HUES6 (cell line): Measurements from ENCODE around the gene TLR5.
A peak's percentile ranks its signal among the peaks of the same experiment; 100 is the strongest.

Source experiments
- H3K27ac ChIP-seq: 2 replicates; pipeline ENCODE4 v1.7.0; 2013; ENCODE audit warnings: low read depth, mild to moderate bottlenecking, low read length, inconsistent platforms
- H3K27me3 ChIP-seq: 2 replicates; pipeline ENCODE4 v1.6.1; 2013; ENCODE audit warnings: low read length; ENCODE audit not compliant: control insufficient read depth, insufficient read depth
- H3K36me3 ChIP-seq: 2 replicates; pipeline ENCODE4 v1.6.1; 2013; ENCODE audit warnings: low read length; ENCODE audit not compliant: control insufficient read depth, insufficient read depth
- H3K4me1 ChIP-seq: 2 replicates; pipeline ENCODE4 v1.6.1; 2013; ENCODE audit warnings: low read length; ENCODE audit not compliant: control insufficient read depth, insufficient read depth
- H3K4me3 ChIP-seq: 2 replicates; pipeline ENCODE4 v1.5.1; 2013; ENCODE audit warnings: low read depth, low read length
- H3K9ac ChIP-seq: one replicate; pipeline ENCODE4 v1.6.1; 2013; ENCODE audit warnings: mild to moderate bottlenecking, low read length
- H3K9me3 ChIP-seq: 2 replicates; pipeline ENCODE4 v1.6.1; 2013; ENCODE audit warnings: low read depth, low read length; ENCODE audit not compliant: control insufficient read depth, insufficient read depth

TLR5 gene

GRCh38 chr1:223133824-223134435 is 9.1 kb downstream of the TLR5 start:
- H3K4me3 ChIP-seq, result peak overlapping the region; percentile 58

GRCh38 chr1:223133306-223133823 is 9.7 kb downstream of the TLR5 start:
- peak overlapping the region; percentile 58 for H3K4me3 ChIP-seq
- H3K36me3 ChIP-seq, result no peaks in the 10 kb centered on the region
- no peaks in the 10 kb centered on the region for H3K9me3 ChIP-seq
- no peak overlapping the region for H3K9ac ChIP-seq
- peaks cover 66% of the 10 kb centered on the region for H3K27me3 ChIP-seq
- H3K27ac ChIP-seq, result no peak overlapping the region
- peaks cover 20% of the 10 kb centered on the region for H3K4me1 ChIP-seq

More at GRCh38 chr1:223133824-223134435, 9.1 kb downstream of the TLR5 start:
- H3K9ac ChIP-seq, result no peak overlapping the region
- H3K27ac ChIP-seq, result no peak overlapping the region
- H3K36me3 ChIP-seq, result no peaks in the 10 kb centered on the region
- peaks cover 20% of the 10 kb centered on the region for H3K4me1 ChIP-seq
- H3K9me3 ChIP-seq, result no peaks in the 10 kb centered on the region
- H3K27me3 ChIP-seq, result peaks cover 61% of the 10 kb centered on the region

- H3K4me3 ChIP-seq, result peak overlapping the region; percentile 61
- H3K27ac ChIP-seq, result no peak overlapping the region
- peak overlapping the region; percentile 20 for H3K9ac ChIP-seq
- no peaks in the 10 kb centered on the region for H3K9me3 ChIP-seq
- H3K4me1 ChIP-seq, result peaks cover 16% of the 10 kb centered on the region
- no peaks in the 10 kb centered on the region for H3K36me3 ChIP-seq
- peaks cover 58% of the 10 kb centered on the region for H3K27me3 ChIP-seq
Measured at GRCh38 chr1:223129229-223129901, 13.7 kb downstream of the TLR5 start.

GRCh38 chr1:223126741-223127140 is 16.3 kb downstream of the TLR5 start:
- H3K27me3 ChIP-seq, result peaks cover 49% of the 10 kb centered on the region
- no peaks in the 10 kb centered on the region for H3K9me3 ChIP-seq
- no peak overlapping the region for H3K4me3 ChIP-seq
- H3K27ac ChIP-seq, result no peak overlapping the region
- H3K4me1 ChIP-seq, result peaks cover 9% of the 10 kb centered on the region
- H3K36me3 ChIP-seq, result no peaks in the 10 kb centered on the region
- H3K9ac ChIP-seq, result no peak overlapping the region

- Histone ChIP-seq H3K27ac (no peak overlapping the region), H3K36me3 (no peaks in the 10 kb centered on the region), H3K4me1 (peaks cover 9% of the 10 kb centered on the region), H3K9ac (no peak overlapping the region), H3K4me3 (no peak overlapping the region), H3K27me3 (peaks cover 39% of the 10 kb centered on the region), H3K9me3 (no peaks in the 10 kb centered on the region)
Measured at GRCh38 chr1:223125766-223126165, 17.3 kb downstream of the TLR5 start.

- Histone ChIP-seq H3K27ac (no peak overlapping the region), H3K4me3 (peak overlapping the region; percentile 6; the same call in 1 of the 2 replicates), H3K4me1 (peaks cover 5% of the 10 kb centered on the region; the same call in 1 of the 2 replicates), H3K27me3 (peaks cover 14% of the 10 kb centered on the region), H3K9ac (no peak overlapping the region), H3K9me3 (no peaks in the 10 kb centered on the region), H3K36me3 (no peaks in the 10 kb centered on the region)
Measured at GRCh38 chr1:223123011-223123610, 19.9 kb downstream of the TLR5 start.

GRCh38 chr1:223118418-223118817 is 24.6 kb downstream of the TLR5 start:
- H3K4me3 ChIP-seq, result no peak overlapping the region

GRCh38 chr1:223116950-223117349 is 26.1 kb downstream of the TLR5 start:
- Histone ChIP-seq H3K9ac (no peak overlapping the region), H3K27me3 (no peaks in the 10 kb centered on the region), H3K9me3 (peaks cover 3% of the 10 kb centered on the region; the same call in 1 of the 2 replicates), H3K27ac (no peak overlapping the region), H3K4me3 (no peak overlapping the region), H3K36me3 (no peaks in the 10 kb centered on the region), H3K4me1 (peaks cover 5% of the 10 kb centered on the region; the same call in 1 of the 2 replicates)

More at GRCh38 chr1:223118418-223118817, 24.6 kb downstream of the TLR5 start:
- H3K27me3 ChIP-seq, result peaks cover 6% of the 10 kb centered on the region
- H3K4me1 ChIP-seq, result peaks cover 5% of the 10 kb centered on the region; the same call in 1 of the 2 replicates
- H3K36me3 ChIP-seq, result no peaks in the 10 kb centered on the region
- H3K9me3 ChIP-seq, result peaks cover 3% of the 10 kb centered on the region; the same call in 1 of the 2 replicates
- H3K27ac ChIP-seq, result no peak overlapping the region
- H3K9ac ChIP-seq, result no peak overlapping the region

GRCh38 chr1:223114871-223115270 is 28.2 kb downstream of the TLR5 start:
- no peak overlapping the region for H3K27ac ChIP-seq
- H3K36me3 ChIP-seq, result no peaks in the 10 kb centered on the region
- peaks cover 3% of the 10 kb centered on the region; the same call in 1 of the 2 replicates for H3K9me3 ChIP-seq
- no peaks in the 10 kb centered on the region for H3K4me1 ChIP-seq
- H3K27me3 ChIP-seq, result no peaks in the 10 kb centered on the region
- H3K9ac ChIP-seq, result no peak overlapping the region
- H3K4me3 ChIP-seq, result no peak overlapping the region

- H3K9me3 ChIP-seq, result no peaks in the 10 kb centered on the region
- no peak overlapping the region for H3K27ac ChIP-seq
- no peaks in the 10 kb centered on the region for H3K4me1 ChIP-seq
- no peak overlapping the region for H3K9ac ChIP-seq
- no peaks in the 10 kb centered on the region; the same call in 1 of the 2 replicates for H3K27me3 ChIP-seq
- H3K36me3 ChIP-seq, result no peaks in the 10 kb centered on the region
- H3K4me3 ChIP-seq, result no peak overlapping the region
Measured at GRCh38 chr1:223110952-223111351, 32.1 kb downstream of the TLR5 start.

GRCh38 chr1:223109581-223110026 is 33.4 kb downstream of the TLR5 start:
- Histone ChIP-seq H3K9ac (no peak overlapping the region), H3K9me3 (no peaks in the 10 kb centered on the region), H3K27me3 (no peaks in the 10 kb centered on the region; the same call in 1 of the 2 replicates), H3K4me1 (no peaks in the 10 kb centered on the region), H3K36me3 (no peaks in the 10 kb centered on the region), H3K27ac (no peak overlapping the region), H3K4me3 (no peak overlapping the region)
